Lower leg skin (tissue), 3 donors: ENCODE data around the gene RIOX2.

ENCODE experiments used
- CTCF ChIP-seq, 3 donors: fragments of 450-650 bp; IDR thresholded peaks; one replicate each; pipeline ENCODE4 v1.5.1; 2016; ENCODE audit warnings: antibody characterized with exemption in 3 of 3, mild to moderate bottlenecking in 3 of 3, moderate library complexity in 2 of 3
- POLR2A ChIP-seq, 2 donors: fragments of 450-650 bp; IDR thresholded peaks; one replicate each; pipeline ENCODE4 v1.6.1; 2016 to 2017; ENCODE audit warnings: antibody characterized with exemption in 2 of 2, mild to moderate bottlenecking in 1 of 2, moderate library complexity in 1 of 2

GRCh38 chr3:97910931-97911351 lies 61.3 kb downstream of the RIOX2 start:
- TF ChIP-seq CTCF (IDR thresholded peaks at IDR 0.05) (no peak), POLR2A (IDR thresholded peaks at IDR 0.05) (no peak)
